H9 (cell line): ENCODE measurements around the gene LILRA1. TPM values are rescaled to one million over a fixed set of nuclear protein-coding genes. Genes with fewer than 3 reads are reported as not detected.
"Not testable (repeated sequence)": the region's sequence is repeated elsewhere in the genome, so short reads cannot be mapped to it uniquely, and the experiment has no call there.

ENCODE experiments used
- DNase-seq: peaks from one replicate; pipeline ENCODE4 v3.0.0-alpha.2; 2017
- H2AFZ ChIP-seq: one replicate; pipeline ENCODE4 v1.6.1; 2013; ENCODE audit warnings: mild to moderate bottlenecking, low read length, control low read depth, moderate library complexity
- H2AK5ac ChIP-seq: 2 replicates; pipeline ENCODE4 v1.6.1; 2013; ENCODE audit warnings: low read length, control low read depth, mixed read lengths; ENCODE audit not compliant: insufficient read length
- H2BK120ac ChIP-seq: one replicate; pipeline ENCODE4 v1.6.1; 2013; ENCODE audit warnings: low read depth, mild to moderate bottlenecking, low read length, control low read depth, inconsistent platforms; ENCODE audit not compliant: poor library complexity, severe bottlenecking
- H2BK12ac ChIP-seq: 2 replicates; pipeline ENCODE4 v1.6.1; 2013; ENCODE audit warnings: low read length, control low read depth, mixed read lengths, low read depth; ENCODE audit not compliant: insufficient read length
- H2BK15ac ChIP-seq: 2 replicates; pipeline ENCODE4 v1.6.1; 2013; ENCODE audit warnings: low read depth, low read length, control low read depth
- H2BK20ac ChIP-seq: one replicate; pipeline ENCODE4 v1.6.1; 2013; ENCODE audit warnings: low read depth, mild to moderate bottlenecking, low read length, control low read depth, inconsistent platforms; ENCODE audit not compliant: poor library complexity, severe bottlenecking
- H2BK5ac ChIP-seq: 2 replicates; pipeline ENCODE4 v1.6.1; 2013; ENCODE audit warnings: low read length, control low read depth, mixed read lengths; ENCODE audit not compliant: insufficient read length
- H3K14ac ChIP-seq: 2 replicates; pipeline ENCODE4 v1.6.1; 2013; ENCODE audit warnings: low read length, control low read depth; ENCODE audit not compliant: insufficient read depth
- H3K18ac ChIP-seq: 2 replicates; pipeline ENCODE4 v1.6.1; 2013; ENCODE audit warnings: low read depth, mild to moderate bottlenecking, mixed read lengths, low read length, control low read depth; ENCODE audit not compliant: insufficient read length
- H3K23ac ChIP-seq: 2 replicates; pipeline ENCODE4 v1.6.1; 2013; ENCODE audit warnings: low read length, control low read depth, mixed read lengths, low read depth; ENCODE audit not compliant: insufficient read length
- H3K23me2 ChIP-seq: 2 replicates; pipeline ENCODE4 v1.6.1; 2013; ENCODE audit warnings: low read depth, mild to moderate bottlenecking, mixed read lengths, low read length, control low read depth; ENCODE audit not compliant: insufficient read length, poor library complexity, severe bottlenecking
- H3K27ac ChIP-seq: 2 replicates; pipeline ENCODE4 v1.5.1; 2013; ENCODE audit warnings: low read length, control low read depth, mixed read lengths, low read depth; ENCODE audit not compliant: insufficient read length
- H3K27me3 ChIP-seq: 2 replicates; pipeline ENCODE4 v1.6.1; 2013; ENCODE audit warnings: low read length, control low read depth, inconsistent platforms; ENCODE audit not compliant: insufficient read depth
- H3K4ac ChIP-seq: 2 replicates; pipeline ENCODE4 v1.6.1; 2013; ENCODE audit warnings: low read depth, mild to moderate bottlenecking, control low read depth, inconsistent platforms, low read length, moderate library complexity
- H3K4me1 ChIP-seq: 2 replicates; pipeline ENCODE4 v1.6.1; 2013; ENCODE audit warnings: low read length, control low read depth, inconsistent platforms; ENCODE audit not compliant: insufficient read depth
- H3K4me2 ChIP-seq: 2 replicates; pipeline ENCODE4 v1.6.1; 2013; ENCODE audit warnings: low read length, control low read depth, mixed read lengths; ENCODE audit not compliant: insufficient read length, insufficient read depth
- H3K56ac ChIP-seq: 2 replicates; pipeline ENCODE4 v1.6.1; 2013; ENCODE audit warnings: low read depth, mild to moderate bottlenecking, mixed read lengths, low read length, control low read depth; ENCODE audit not compliant: insufficient read length
- H3K79me1 ChIP-seq: 2 replicates; pipeline ENCODE4 v1.6.1; 2013; ENCODE audit warnings: low read depth, mild to moderate bottlenecking, moderate library complexity, low read length, control low read depth, inconsistent platforms; ENCODE audit not compliant: insufficient read depth, poor library complexity, severe bottlenecking
- H3K79me2 ChIP-seq: 2 replicates; pipeline ENCODE4 v1.6.1; 2013; ENCODE audit warnings: low read length, control low read depth, inconsistent platforms; ENCODE audit not compliant: insufficient read depth
- H3K9ac ChIP-seq: 2 replicates; pipeline ENCODE4 v1.6.1; 2013; ENCODE audit warnings: low read length, control low read depth, mixed read lengths; ENCODE audit not compliant: insufficient read length; ENCODE audit errors: extremely low read depth
- H3K9me3 ChIP-seq: one replicate; pipeline ENCODE4 v1.6.1; 2013; ENCODE audit warnings: low read depth, low read length, inconsistent platforms; ENCODE audit not compliant: control insufficient read depth
- H3T11ph ChIP-seq: one replicate; pipeline ENCODE4 v1.6.1; 2013; ENCODE audit warnings: mild to moderate bottlenecking, low read length, control low read depth, inconsistent platforms
- H4K20me1 ChIP-seq: one replicate; pipeline ENCODE4 v1.6.1; 2013; ENCODE audit not compliant: control insufficient read depth, insufficient read length, insufficient read depth
- H4K5ac ChIP-seq: 2 replicates; pipeline ENCODE4 v1.6.1; 2013; ENCODE audit warnings: low read depth, mild to moderate bottlenecking, mixed read lengths, low read length, control low read depth; ENCODE audit not compliant: insufficient read length
- H4K8ac ChIP-seq: replicated peaks from 2 replicates; pipeline ENCODE4 v1.6.1; 2013; ENCODE audit warnings: low read length, control low read depth, mixed read lengths, low read depth; ENCODE audit not compliant: insufficient read length
- H4K91ac ChIP-seq: 2 replicates; pipeline ENCODE4 v1.6.1; 2013; ENCODE audit warnings: low read depth, mild to moderate bottlenecking, moderate library complexity, mixed read lengths, low read length, control low read depth; ENCODE audit not compliant: insufficient read length
- H3K27ac Mint-ChIP-seq, 3 experiments: 2 replicates in 2 of 3; 3 replicates in 1 of 3; pipeline ENCODE4 v1.8.0; 2020 to 2021; ENCODE audit warnings: mixed read lengths in 3 of 3, mild to moderate bottlenecking in 1 of 3, moderate library complexity in 1 of 3
- H3K27me3 Mint-ChIP-seq: 2 replicates; pipeline ENCODE4 v1.8.0; 2021; ENCODE audit warnings: low read depth, mild to moderate bottlenecking, moderate library complexity, mixed read lengths
- H3K36me3 Mint-ChIP-seq, 3 experiments: 2 replicates in 2 of 3; 3 replicates in 1 of 3; pipeline ENCODE4 v1.8.0; 2020 to 2021; ENCODE audit warnings: low read depth in 3 of 3, mixed read lengths in 3 of 3; ENCODE audit not compliant: insufficient read depth in 1 of 3
- H3K4me1 Mint-ChIP-seq, 2 experiments: 2 replicates each; pipeline ENCODE4 v1.8.0; 2020; ENCODE audit warnings: mixed read lengths in 2 of 2
- H3K4me3 Mint-ChIP-seq, 2 experiments: 2 replicates in 1 of 2; 3 replicates in 1 of 2; pipeline ENCODE4 v1.8.0; 2020 to 2021; ENCODE audit warnings: mild to moderate bottlenecking in 2 of 2, mixed read lengths in 2 of 2, moderate library complexity in 1 of 2
- H3K9me3 Mint-ChIP-seq, 2 experiments: 2 replicates in 1 of 2; 3 replicates in 1 of 2; pipeline ENCODE4 v1.8.0; 2020; ENCODE audit warnings: mild to moderate bottlenecking in 2 of 2, mixed read lengths in 2 of 2, moderate library complexity in 1 of 2
- CTCF ChIP-seq: fragments of 200-600 bp; sonication (generic); conservative IDR thresholded peaks from 3 replicates; pipeline ENCODE4 v1.8.0; 2021; ENCODE audit warnings: antibody characterized with exemption, mild to moderate bottlenecking
- WGBS: extraction: QIAGEN DNeasy Blood & Tissue Kit; methylation state at CpG from one replicate; pipeline ENCODE4 v1.1.7; 2013; ENCODE audit warnings: missing lambda C conversion rate, low lambda C conversion rate, mixed read lengths; ENCODE audit not compliant: insufficient read length; ENCODE audit errors: extremely low coverage; 5-methylcytosine and 5-hydroxymethylcytosine counted together
- total RNA-seq: library from RNA; stranded (reverse); gene quantifications from 2 replicates; pipeline ENCODE4 v1.2.1, GENCODE V29; 2021

LILRA1 gene
- total RNA-seq, 1 experiment from 2014 or later, result not detected

- H4K8ac ChIP-seq, result no peak overlapping the region
- H3K18ac ChIP-seq, result no peak overlapping the region
- no peaks in the 10 kb centered on the region for H3K27me3 ChIP-seq
- Mint-ChIP-seq H3K4me3 (no peak overlapping the region), H3K9me3 (peaks cover 73 to 79% of the 10 kb centered on the region in 2 experiments), H3K27ac (no peak overlapping the region), H3K36me3 (peaks cover 0 to 31% (median 16%) of the 10 kb centered on the region in 3 experiments; a peak in 5 of 7 replicates), H3K4me1 (no peaks in the 10 kb centered on the region), H3K27me3 (peaks cover 1% of the 10 kb centered on the region; the same call in 1 of the 2 replicates)
- no peaks in the 10 kb centered on the region for H4K20me1 ChIP-seq
- no peak overlapping the region for H2BK15ac ChIP-seq
- peaks cover 49% of the 10 kb centered on the region for H3K9me3 ChIP-seq
- H3K79me1 ChIP-seq, result no peaks in the 10 kb centered on the region
- no peaks in the 10 kb centered on the region for H3K4me1 ChIP-seq
- no peak overlapping the region for H3K27ac ChIP-seq
- H3K14ac ChIP-seq, result no peak overlapping the region
- H4K91ac ChIP-seq, result no peak overlapping the region
- no peaks in the 10 kb centered on the region for H3K79me2 ChIP-seq
- no peaks in the 10 kb centered on the region for H3K23me2 ChIP-seq
- H3K4ac ChIP-seq, result no peak overlapping the region
- no peak overlapping the region for H3K23ac ChIP-seq
- no peak overlapping the region for H2BK20ac ChIP-seq
- no peak overlapping the region for H2AFZ ChIP-seq
- H4K5ac ChIP-seq, result no peak overlapping the region
- WGBS, result no CpG with 5 or more reads among the region's 4 CpGs
- H3K56ac ChIP-seq, result no peak overlapping the region
- no peak overlapping the region for H3K9ac ChIP-seq
- H2BK12ac ChIP-seq, result no peak overlapping the region
- no peak for DNase-seq
- H2BK120ac ChIP-seq, result no peak overlapping the region
- H3T11ph ChIP-seq, result no peak overlapping the region
- no peak overlapping the region for H3K4me2 ChIP-seq
- no peak overlapping the region for H2AK5ac ChIP-seq
- no peak overlapping the region for H2BK5ac ChIP-seq
- no peak for TF ChIP-seq CTCF
These were observed 29.0 kb downstream of the LILRA1 start for GRCh38 chr19:54622431-54622830.

- not testable (repeated sequence) for H3K56ac ChIP-seq, H3K4me1 ChIP-seq, H2BK5ac ChIP-seq, H2BK15ac ChIP-seq, H4K8ac ChIP-seq, H3K23me2 ChIP-seq, H3K9ac ChIP-seq, H3K23ac ChIP-seq, H3K27ac ChIP-seq, H3K79me1 ChIP-seq, H3K4me3 Mint-ChIP-seq, H2BK120ac ChIP-seq, H3K79me2 ChIP-seq, H3K4ac ChIP-seq, H4K5ac ChIP-seq, H2BK12ac ChIP-seq, H3K27ac Mint-ChIP-seq, H2AK5ac ChIP-seq, H3K4me1 Mint-ChIP-seq, H3K18ac ChIP-seq, H3K4me2 ChIP-seq, H3T11ph ChIP-seq, DNase-seq, H3K27me3 Mint-ChIP-seq, H3K14ac ChIP-seq, H4K91ac ChIP-seq, H3K27me3 ChIP-seq, H2BK20ac ChIP-seq, H4K20me1 ChIP-seq, H2AFZ ChIP-seq
- Mint-ChIP-seq H3K9me3 (peaks cover 80 to 82% of the 10 kb centered on the region in 2 experiments), H3K36me3 (peaks cover 0 to 30% (median 20%) of the 10 kb centered on the region in 3 experiments; a peak in 5 of 7 replicates)
- no CpG with 5 or more reads among the region's 10 CpGs for WGBS
- peaks cover 67% of the 10 kb centered on the region for H3K9me3 ChIP-seq
These were observed 30.8 kb downstream of the LILRA1 start for GRCh38 chr19:54624234-54624633.
